Measurements from ENCODE around the gene PSMD11. TPM values are rescaled to one million over a fixed set of nuclear protein-coding genes. Genes with fewer than 3 reads are reported as not detected.
A peak's percentile ranks its signal among the peaks of the same experiment; 100 is the strongest.

The PSMD11 gene
- total RNA-seq, 2 experiments from 2014 or later = 81.0 to 137 TPM

- H3K9me3 ChIP-seq (ENCODE audit: low read length) = no peaks in the 10 kb centered on the region
Measured at GRCh38 chr17:32504166-32504990, 60.1 kb downstream of the PSMD11 start.

GRCh38 chr17:32508926-32509325, 64.6 kb downstream of the PSMD11 start:
- Histone ChIP-seq H3K4me3 (ENCODE audit: low read depth, low read length, poor library complexity, severe bottlenecking) (no peak overlapping the region), H3K4me1 (ENCODE audit: insufficient read depth, low read length, poor library complexity, severe bottlenecking) (peaks cover 18% of the 10 kb centered on the region), H3K4me2 (ENCODE audit: low read length) (no peak overlapping the region), H2AFZ (ENCODE audit: low read length) (no peak overlapping the region), H3K27ac (ENCODE audit: low read depth, low read length, poor library complexity, severe bottlenecking) (no peak overlapping the region), H3K9me2 (ENCODE audit: insufficient read depth, low read length) (no peaks in the 10 kb centered on the region), H3K9me3 (ENCODE audit: low read length) (no peaks in the 10 kb centered on the region), H3K79me2 (ENCODE audit: insufficient read depth, low read depth, low read length) (no peaks in the 10 kb centered on the region), H3K36me3 (ENCODE audit: insufficient read depth, low read length) (no peaks in the 10 kb centered on the region), H4K20me1 (ENCODE audit: insufficient read depth, low read length) (no peaks in the 10 kb centered on the region)
- no peak for DNase-seq (ENCODE audit: low spot score)
- ChIA-PET POLR2A (no interaction called here), CTCF (ENCODE audit: unreplicated experiment) (no interaction called here)
- TF ChIP-seq EZH2phosphoT487 (IDR thresholded peaks at IDR 0.05; ENCODE audit: borderline replicate concordance, low read depth, low read length) = no peak
- TF ChIP-seq CTCF (conservative IDR thresholded peaks at IDR 0.05; ENCODE audit: low read length) = no peak
- BruUV-seq (replicated peaks) = no TSS peak
- intact Hi-C loops (cut with micrococcal nuclease; ENCODE audit: unreplicated experiment) = no loop called here

More at GRCh38 chr17:32504166-32504990, 60.1 kb downstream of the PSMD11 start:
- CTCF ChIA-PET (ENCODE audit: unreplicated experiment) = no interaction called here
- Histone ChIP-seq H3K4me2 (ENCODE audit: low read length) (peak overlapping the region; percentile 71), H3K27ac (ENCODE audit: low read depth, low read length, poor library complexity, severe bottlenecking) (peak overlapping the region; percentile 83), H3K36me3 (ENCODE audit: insufficient read depth, low read length) (no peaks in the 10 kb centered on the region), H2AFZ (ENCODE audit: low read length) (peak overlapping the region; percentile 79), H3K4me1 (ENCODE audit: insufficient read depth, low read length, poor library complexity, severe bottlenecking) (peaks cover 26% of the 10 kb centered on the region), H3K9me2 (ENCODE audit: insufficient read depth, low read length) (no peaks in the 10 kb centered on the region), H3K4me3 (ENCODE audit: low read depth, low read length, poor library complexity, severe bottlenecking) (peak overlapping the region; percentile 37), H4K20me1 (ENCODE audit: insufficient read depth, low read length) (no peaks in the 10 kb centered on the region), H3K79me2 (ENCODE audit: insufficient read depth, low read depth, low read length) (no peaks in the 10 kb centered on the region)
- intact Hi-C loops (cut with micrococcal nuclease; ENCODE audit: unreplicated experiment) = loop anchor here (5.0 kb wide), 1 partner anchor 53 kb away; no protein-coding TSS in a partner anchor
- BruUV-seq (replicated peaks) = no TSS peak
- POLR2A ChIA-PET = interaction anchor here (0.6 to 1.4 kb wide), 3 partner anchors 18 to 115 kb away, joined by 3 read pairs; no protein-coding TSS in a partner anchor
- TF ChIP-seq EZH2phosphoT487 (IDR thresholded peaks at IDR 0.05; ENCODE audit: borderline replicate concordance, low read depth, low read length) (no peak), CTCF (conservative IDR thresholded peaks at IDR 0.05; ENCODE audit: low read length) (no peak)
- no peak for DNase-seq (ENCODE audit: low spot score)

- ChIA-PET CTCF (ENCODE audit: unreplicated experiment) (no interaction called here), POLR2A (no interaction called here)
- Histone ChIP-seq H3K9me2 (ENCODE audit: insufficient read depth, low read length) (no peaks in the 10 kb centered on the region), H4K20me1 (ENCODE audit: insufficient read depth, low read length) (no peaks in the 10 kb centered on the region), H3K27ac (ENCODE audit: low read depth, low read length, poor library complexity, severe bottlenecking) (no peak overlapping the region), H3K4me1 (ENCODE audit: insufficient read depth, low read length, poor library complexity, severe bottlenecking) (peaks cover 9% of the 10 kb centered on the region), H2AFZ (ENCODE audit: low read length) (no peak overlapping the region), H3K9me3 (ENCODE audit: low read length) (no peaks in the 10 kb centered on the region), H3K4me3 (ENCODE audit: low read depth, low read length, poor library complexity, severe bottlenecking) (no peak overlapping the region), H3K79me2 (ENCODE audit: insufficient read depth, low read depth, low read length) (no peaks in the 10 kb centered on the region), H3K4me2 (ENCODE audit: low read length) (no peak overlapping the region), H3K36me3 (ENCODE audit: insufficient read depth, low read length) (no peaks in the 10 kb centered on the region)
- DNase-seq (ENCODE audit: low spot score) = no peak
- no peak for TF ChIP-seq EZH2phosphoT487 (IDR thresholded peaks at IDR 0.05; ENCODE audit: borderline replicate concordance, low read depth, low read length)
- TF ChIP-seq CTCF (conservative IDR thresholded peaks at IDR 0.05; ENCODE audit: low read length) = no peak
- intact Hi-C loops (cut with micrococcal nuclease; ENCODE audit: unreplicated experiment) = no loop called here
- no TSS peak for BruUV-seq (replicated peaks)
Measured at GRCh38 chr17:32510466-32510865, 66.2 kb downstream of the PSMD11 start.

Data from OCI-LY7 (cell line).